WTC11 (cell line): ENCODE measurements around the gene IZUMO1. TPM values are rescaled to one million over a fixed set of nuclear protein-coding genes. Genes with fewer than 3 reads are reported as not detected.

ENCODE experiments used
- E2F1 ChIP-seq: sonication (generic); formaldehyde crosslinking; IDR thresholded peaks from 2 replicates; pipeline ENCODE4 v1.8.0; 2022; ENCODE audit warnings: mild to moderate bottlenecking, missing genetic modification reagents
- ETV6 ChIP-seq: sonication (generic); formaldehyde crosslinking; IDR thresholded peaks from 2 replicates; pipeline ENCODE4 v1.8.1; 2022; ENCODE audit warnings: mild to moderate bottlenecking, missing genetic modification reagents
- FOXK1 ChIP-seq: sonication (generic); formaldehyde crosslinking; IDR thresholded peaks from 2 replicates; pipeline ENCODE4 v1.8.0; 2022; ENCODE audit warnings: mild to moderate bottlenecking, moderate library complexity, missing genetic modification reagents
- GABPB1 ChIP-seq: sonication (generic); formaldehyde crosslinking; IDR thresholded peaks from 2 replicates; pipeline ENCODE4 v1.8.1; 2023; ENCODE audit warnings: mild to moderate bottlenecking, missing genetic modification reagents
- NFE2L1 ChIP-seq: sonication (generic); formaldehyde crosslinking; IDR thresholded peaks from 2 replicates; pipeline ENCODE4 v1.8.1; 2023; ENCODE audit warnings: missing genetic modification reagents
- NFYB ChIP-seq: sonication (generic); formaldehyde crosslinking; conservative IDR thresholded peaks from 2 replicates; pipeline ENCODE4 v1.8.0; 2022; ENCODE audit warnings: low read depth, missing genetic modification reagents
- RORB ChIP-seq: fragments of 250-450 bp; sonication (Bioruptor Pico); IDR thresholded peaks from 2 replicates; pipeline ENCODE4 v1.9.0; 2021; ENCODE audit warnings: mild to moderate bottlenecking
- SMAD4 ChIP-seq: sonication (generic); formaldehyde crosslinking; IDR thresholded peaks from 2 replicates; pipeline ENCODE4 v1.8.0; 2022; ENCODE audit warnings: mild to moderate bottlenecking, missing genetic modification reagents
- SP1 ChIP-seq: sonication (generic); formaldehyde crosslinking; conservative IDR thresholded peaks from 2 replicates; pipeline ENCODE4 v1.8.1; 2022; ENCODE audit warnings: missing genetic modification reagents
- STAT6 ChIP-seq: sonication (generic); formaldehyde crosslinking; conservative IDR thresholded peaks from 2 replicates; pipeline ENCODE4 v1.8.1; 2023; ENCODE audit warnings: mild to moderate bottlenecking, low read depth, missing genetic modification reagents, moderate library complexity
- TCF7 ChIP-seq: sonication (generic); formaldehyde crosslinking; IDR thresholded peaks from 2 replicates; pipeline ENCODE4 v1.8.0; 2022; ENCODE audit warnings: mild to moderate bottlenecking, low read depth, missing genetic modification reagents, moderate library complexity
- TEAD4 ChIP-seq: sonication (generic); formaldehyde crosslinking; IDR thresholded peaks from 2 replicates; pipeline ENCODE4 v1.8.0; 2022; ENCODE audit warnings: mild to moderate bottlenecking, missing genetic modification reagents
- USF2 ChIP-seq: sonication (generic); formaldehyde crosslinking; IDR thresholded peaks from 2 replicates; pipeline ENCODE4 v1.8.1; 2023; ENCODE audit warnings: mild to moderate bottlenecking, missing genetic modification reagents, moderate library complexity
- ZNF232 ChIP-seq: sonication (generic); formaldehyde crosslinking; IDR thresholded peaks from 2 replicates; pipeline ENCODE4 v1.8.0; 2022; ENCODE audit warnings: mild to moderate bottlenecking, missing genetic modification reagents
- ZNF425 ChIP-seq: fragments of 250-450 bp; sonication (Bioruptor Pico); conservative IDR thresholded peaks from 2 replicates; pipeline ENCODE4 v1.9.0; 2021; ENCODE audit warnings: mild to moderate bottlenecking
- total RNA-seq: library from RNA; stranded (reverse); gene quantifications from 3 replicates; pipeline ENCODE4 v1.2.3, GENCODE V29; 2021
- TF ChIP-seq, protein P1 (sequence below): sonication (generic); formaldehyde crosslinking; IDR thresholded peaks from 2 replicates; pipeline ENCODE4 v1.8.1; 2022; ENCODE audit warnings: low read depth, mild to moderate bottlenecking, moderate library complexity, missing genetic modification reagents, borderline replicate concordance
- TF ChIP-seq, protein P2 (sequence below): sonication (generic); formaldehyde crosslinking; IDR thresholded peaks from 2 replicates; pipeline ENCODE4 v1.8.1; 2022; ENCODE audit warnings: mild to moderate bottlenecking, moderate library complexity, missing genetic modification reagents
- TF ChIP-seq, protein P3 (sequence below): sonication (generic); formaldehyde crosslinking; IDR thresholded peaks from 2 replicates; pipeline ENCODE4 v1.8.1; 2023; ENCODE audit warnings: mild to moderate bottlenecking, missing genetic modification reagents, borderline replicate concordance
- TF ChIP-seq, protein P4 (sequence below): sonication (generic); formaldehyde crosslinking; IDR thresholded peaks from 2 replicates; pipeline ENCODE4 v1.8.1; 2023; ENCODE audit warnings: mild to moderate bottlenecking, moderate library complexity, missing genetic modification reagents
- TF ChIP-seq, protein P5 (sequence below): sonication (generic); formaldehyde crosslinking; conservative IDR thresholded peaks from 2 replicates; pipeline ENCODE4 v1.8.1; 2022; ENCODE audit warnings: mild to moderate bottlenecking, missing genetic modification reagents

The IZUMO1 gene
- total RNA-seq, 1 experiment from 2014 or later: 2.2 TPM

GRCh38 chr19:48720613-48721296 lies 26.0 kb downstream of the IZUMO1 start (continued):
- TF ChIP-seq TEAD4 (CRISPR knock-in tag) (no peak), NFYB (CRISPR knock-in tag) (peak; percentile 96), GABPB1 (CRISPR knock-in tag) (peak; percentile 12; the same call in 1 of the 2 replicates), TCF7 (CRISPR knock-in tag) (no peak), SMAD4 (no peak), NFE2L1 (no peak), ZNF232 (CRISPR knock-in tag) (0 out of 2 replicates have a peak, but pooled peaks have one; percentile 23), RORB (CRISPR knock-in tag) (no peak), SP1 (no peak), USF2 (CRISPR knock-in tag) (peak; percentile 54; the same call in 1 of the 2 replicates), E2F1 (CRISPR knock-in tag) (no peak), STAT6 (CRISPR knock-in tag) (no peak), ZNF425 (no peak), ETV6 (CRISPR knock-in tag) (peak; percentile 26; the same call in 1 of the 2 replicates), FOXK1 (CRISPR knock-in tag) (0 out of 2 replicates have a peak, but pooled peaks have one; percentile 23)
- TF ChIP-seq, protein P1, sequence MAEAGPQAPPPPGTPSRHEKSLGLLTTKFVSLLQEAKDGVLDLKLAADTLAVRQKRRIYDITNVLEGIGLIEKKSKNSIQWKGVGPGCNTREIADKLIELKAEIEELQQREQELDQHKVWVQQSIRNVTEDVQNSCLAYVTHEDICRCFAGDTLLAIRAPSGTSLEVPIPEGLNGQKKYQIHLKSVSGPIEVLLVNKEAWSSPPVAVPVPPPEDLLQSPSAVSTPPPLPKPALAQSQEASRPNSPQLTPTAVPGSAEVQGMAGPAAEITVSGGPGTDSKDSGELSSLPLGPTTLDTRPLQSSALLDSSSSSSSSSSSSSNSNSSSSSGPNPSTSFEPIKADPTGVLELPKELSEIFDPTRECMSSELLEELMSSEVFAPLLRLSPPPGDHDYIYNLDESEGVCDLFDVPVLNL (CRISPR knock-in tag): peak; percentile 99
- TF ChIP-seq, protein P2, sequence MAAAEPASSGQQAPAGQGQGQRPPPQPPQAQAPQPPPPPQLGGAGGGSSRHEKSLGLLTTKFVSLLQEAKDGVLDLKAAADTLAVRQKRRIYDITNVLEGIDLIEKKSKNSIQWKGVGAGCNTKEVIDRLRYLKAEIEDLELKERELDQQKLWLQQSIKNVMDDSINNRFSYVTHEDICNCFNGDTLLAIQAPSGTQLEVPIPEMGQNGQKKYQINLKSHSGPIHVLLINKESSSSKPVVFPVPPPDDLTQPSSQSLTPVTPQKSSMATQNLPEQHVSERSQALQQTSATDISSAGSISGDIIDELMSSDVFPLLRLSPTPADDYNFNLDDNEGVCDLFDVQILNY (CRISPR knock-in tag): peak; percentile 90
- TF ChIP-seq, protein P3, sequence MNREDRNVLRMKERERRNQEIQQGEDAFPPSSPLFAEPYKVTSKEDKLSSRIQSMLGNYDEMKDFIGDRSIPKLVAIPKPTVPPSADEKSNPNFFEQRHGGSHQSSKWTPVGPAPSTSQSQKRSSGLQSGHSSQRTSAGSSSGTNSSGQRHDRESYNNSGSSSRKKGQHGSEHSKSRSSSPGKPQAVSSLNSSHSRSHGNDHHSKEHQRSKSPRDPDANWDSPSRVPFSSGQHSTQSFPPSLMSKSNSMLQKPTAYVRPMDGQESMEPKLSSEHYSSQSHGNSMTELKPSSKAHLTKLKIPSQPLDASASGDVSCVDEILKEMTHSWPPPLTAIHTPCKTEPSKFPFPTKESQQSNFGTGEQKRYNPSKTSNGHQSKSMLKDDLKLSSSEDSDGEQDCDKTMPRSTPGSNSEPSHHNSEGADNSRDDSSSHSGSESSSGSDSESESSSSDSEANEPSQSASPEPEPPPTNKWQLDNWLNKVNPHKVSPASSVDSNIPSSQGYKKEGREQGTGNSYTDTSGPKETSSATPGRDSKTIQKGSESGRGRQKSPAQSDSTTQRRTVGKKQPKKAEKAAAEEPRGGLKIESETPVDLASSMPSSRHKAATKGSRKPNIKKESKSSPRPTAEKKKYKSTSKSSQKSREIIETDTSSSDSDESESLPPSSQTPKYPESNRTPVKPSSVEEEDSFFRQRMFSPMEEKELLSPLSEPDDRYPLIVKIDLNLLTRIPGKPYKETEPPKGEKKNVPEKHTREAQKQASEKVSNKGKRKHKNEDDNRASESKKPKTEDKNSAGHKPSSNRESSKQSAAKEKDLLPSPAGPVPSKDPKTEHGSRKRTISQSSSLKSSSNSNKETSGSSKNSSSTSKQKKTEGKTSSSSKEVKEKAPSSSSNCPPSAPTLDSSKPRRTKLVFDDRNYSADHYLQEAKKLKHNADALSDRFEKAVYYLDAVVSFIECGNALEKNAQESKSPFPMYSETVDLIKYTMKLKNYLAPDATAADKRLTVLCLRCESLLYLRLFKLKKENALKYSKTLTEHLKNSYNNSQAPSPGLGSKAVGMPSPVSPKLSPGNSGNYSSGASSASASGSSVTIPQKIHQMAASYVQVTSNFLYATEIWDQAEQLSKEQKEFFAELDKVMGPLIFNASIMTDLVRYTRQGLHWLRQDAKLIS: no peak
- TF ChIP-seq, protein P4, sequence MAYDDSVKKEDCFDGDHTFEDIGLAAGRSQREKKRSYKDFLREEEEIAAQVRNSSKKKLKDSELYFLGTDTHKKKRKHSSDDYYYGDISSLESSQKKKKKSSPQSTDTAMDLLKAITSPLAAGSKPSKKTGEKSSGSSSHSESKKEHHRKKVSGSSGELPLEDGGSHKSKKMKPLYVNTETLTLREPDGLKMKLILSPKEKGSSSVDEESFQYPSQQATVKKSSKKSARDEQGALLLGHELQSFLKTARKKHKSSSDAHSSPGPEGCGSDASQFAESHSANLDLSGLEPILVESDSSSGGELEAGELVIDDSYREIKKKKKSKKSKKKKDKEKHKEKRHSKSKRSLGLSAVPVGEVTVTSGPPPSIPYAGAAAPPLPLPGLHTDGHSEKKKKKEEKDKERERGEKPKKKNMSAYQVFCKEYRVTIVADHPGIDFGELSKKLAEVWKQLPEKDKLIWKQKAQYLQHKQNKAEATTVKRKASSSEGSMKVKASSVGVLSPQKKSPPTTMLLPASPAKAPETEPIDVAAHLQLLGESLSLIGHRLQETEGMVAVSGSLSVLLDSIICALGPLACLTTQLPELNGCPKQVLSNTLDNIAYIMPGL (CRISPR knock-in tag): no peak
- TF ChIP-seq, protein P5, sequence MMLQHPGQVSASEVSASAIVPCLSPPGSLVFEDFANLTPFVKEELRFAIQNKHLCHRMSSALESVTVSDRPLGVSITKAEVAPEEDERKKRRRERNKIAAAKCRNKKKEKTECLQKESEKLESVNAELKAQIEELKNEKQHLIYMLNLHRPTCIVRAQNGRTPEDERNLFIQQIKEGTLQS (CRISPR knock-in tag): no peak
